H1 (cell line): Measurements from ENCODE around the gene SCN10A. TPM values are rescaled to one million over a fixed set of nuclear protein-coding genes. Genes with fewer than 3 reads are reported as not detected.

Source experiments
- CTCF ChIA-PET: fragments of 300-600 bp; sonication (Branson Sonifier 250); formaldehyde crosslinking; loops from one replicate; lab custom pipeline; 2021; ENCODE audit not compliant: partially characterized antibody; lab: Charles Lee
- POLR2A ChIA-PET: fragments of 300-600 bp; sonication (Branson Sonifier 250); formaldehyde crosslinking; loops from one replicate; lab custom pipeline; 2021; ENCODE audit warnings: inconsistent platforms; ENCODE audit not compliant: partially characterized antibody; lab: Charles Lee
- DNase-seq, 2 experiments: peaks; one replicate each; pipeline versions ENCODE4 v3.0.0 to v3.0.0-alpha.2; 2010 to 2022; ENCODE audit warnings: low spot score in 2 of 2, low read depth in 1 of 2, mixed read lengths in 1 of 2
- FAIRE-seq: peaks from 2 replicates; lab custom pipeline; 2011; peaks lifted over from hg19 to GRCh38; lab: Jason Lieb, UNC
- H2AFZ ChIP-seq: 2 replicates; pipeline ENCODE4 v1.8.1; 2012; ENCODE audit warnings: low read length, inconsistent platforms
- H2AK5ac ChIP-seq: 2 replicates; pipeline ENCODE4 v1.6.1; 2013; ENCODE audit warnings: low read depth, low read length
- H2BK120ac ChIP-seq: replicated peaks from 2 replicates; pipeline ENCODE3; 2013; ENCODE audit warnings: low read depth, low read length, inconsistent platforms
- H2BK12ac ChIP-seq: 2 replicates; pipeline ENCODE4 v1.6.1; 2013; ENCODE audit warnings: low read depth, low read length
- H2BK15ac ChIP-seq: 2 replicates; pipeline ENCODE4 v1.6.1; 2013; ENCODE audit warnings: low read length
- H2BK20ac ChIP-seq: 2 replicates; pipeline ENCODE4 v1.6.1; 2013; ENCODE audit warnings: low read length
- H2BK5ac ChIP-seq: 2 replicates; pipeline ENCODE4 v1.6.1; 2013; ENCODE audit warnings: low read depth, low read length
- H3K14ac ChIP-seq: 2 replicates; pipeline ENCODE4 v1.6.1; 2013; ENCODE audit warnings: inconsistent platforms; ENCODE audit not compliant: insufficient read length
- H3K18ac ChIP-seq: 2 replicates; pipeline ENCODE4 v1.6.1; 2013; ENCODE audit warnings: low read length; ENCODE audit errors: extremely low read depth
- H3K23ac ChIP-seq: 2 replicates; pipeline ENCODE4 v1.6.1; 2013; ENCODE audit warnings: inconsistent platforms; ENCODE audit not compliant: insufficient read length
- H3K23me2 ChIP-seq: 2 replicates; pipeline ENCODE4 v1.6.1; 2013; ENCODE audit warnings: low read depth, low read length
- H3K27ac ChIP-seq: 2 replicates; pipeline ENCODE4 v1.6.1; 2011; ENCODE audit warnings: low read depth, low read length, inconsistent platforms
- H3K27me3 ChIP-seq, 4 experiments: replicated peaks in 1 of 4; 1 replicate in 1 of 4; 2 replicates in 3 of 4; pipeline versions ENCODE4 v1.6.1 to v1.8.1; 2011 to 2013; ENCODE audit warnings: low read length in 3 of 4, mild to moderate bottlenecking in 3 of 4, inconsistent platforms in 2 of 4, mixed read lengths in 2 of 4, moderate library complexity in 1 of 4; ENCODE audit not compliant: control insufficient read depth in 3 of 4, insufficient read depth in 3 of 4; ENCODE audit errors: extremely low read depth in 1 of 4
- H3K36me3 ChIP-seq, 4 experiments: 2 replicates each; pipeline versions ENCODE4 v1.6.1 to v1.8.1; 2011 to 2013; ENCODE audit warnings: mild to moderate bottlenecking in 4 of 4, low read length in 3 of 4, moderate library complexity in 2 of 4, control low read depth in 1 of 4, inconsistent platforms in 1 of 4; ENCODE audit not compliant: insufficient read depth in 4 of 4, control insufficient read depth in 2 of 4
- H3K4ac ChIP-seq: replicated peaks from 2 replicates; pipeline ENCODE3; 2013; ENCODE audit warnings: low read length, low read depth, mixed read lengths, inconsistent platforms; ENCODE audit not compliant: insufficient read length
- H3K4me1 ChIP-seq, 4 experiments: replicated peaks in 1 of 4; 1 replicate in 1 of 4; 2 replicates in 3 of 4; pipeline versions ENCODE4 v1.6.1 to v1.8.1; 2011 to 2013; ENCODE audit warnings: low read length in 3 of 4, inconsistent platforms in 2 of 4, mixed read lengths in 1 of 4; ENCODE audit not compliant: insufficient read depth in 4 of 4, control insufficient read depth in 3 of 4
- H3K4me2 ChIP-seq, 2 experiments: 2 replicates each; pipeline versions ENCODE4 v1.6.1 to v1.8.1; 2011 to 2013; ENCODE audit warnings: low read depth in 2 of 2, low read length in 2 of 2, control low read depth in 1 of 2, inconsistent platforms in 1 of 2, mild to moderate bottlenecking in 1 of 2; ENCODE audit not compliant: insufficient read depth in 1 of 2
- H3K4me3 ChIP-seq, 4 experiments: fragments of 200-600, 300-600 bp in 1 of 4; sonication (generic), shearing (Covaris generic), sonication (Bioruptor Twin) in 1 of 4; 2 replicates each; pipeline versions ENCODE4 v1.5.1 to v1.8.1; 2011 to 2016; ENCODE audit warnings: low read length in 4 of 4, low read depth in 3 of 4, control low read depth in 2 of 4, inconsistent platforms in 2 of 4, mild to moderate bottlenecking in 2 of 4, mixed read lengths in 1 of 4, moderate library complexity in 1 of 4; ENCODE audit not compliant: insufficient read depth in 2 of 4; ENCODE audit errors: extremely low read depth in 1 of 4
- H3K56ac ChIP-seq: replicated peaks from 2 replicates; pipeline ENCODE3; 2013; ENCODE audit warnings: low read depth, mild to moderate bottlenecking, mixed read lengths, low read length, inconsistent platforms; ENCODE audit not compliant: insufficient read length
- H3K79me1 ChIP-seq: 2 replicates; pipeline ENCODE4 v1.6.1; 2013; ENCODE audit warnings: low read depth, low read length, control low read depth
- H3K79me2 ChIP-seq, 2 experiments: 2 replicates each; pipeline versions ENCODE4 v1.6.1 to v1.8.1; 2012 to 2013; ENCODE audit warnings: low read length in 2 of 2, mild to moderate bottlenecking in 2 of 2, inconsistent platforms in 1 of 2; ENCODE audit not compliant: insufficient read depth in 2 of 2, control insufficient read depth in 1 of 2
- H3K9ac ChIP-seq, 4 experiments: replicated peaks in 1 of 4; 1 replicate in 1 of 4; 2 replicates in 3 of 4; pipeline versions ENCODE4 v1.6.1 to v1.8.1; 2011 to 2013; ENCODE audit warnings: low read depth in 3 of 4, low read length in 3 of 4, control low read depth in 2 of 4, mild to moderate bottlenecking in 2 of 4, moderate library complexity in 2 of 4, inconsistent platforms in 1 of 4; ENCODE audit errors: extremely low read depth in 1 of 4
- H3K9me3 ChIP-seq, 2 experiments: 2 replicates each; pipeline versions ENCODE4 v1.6.1 to v1.8.1; 2012 to 2013; ENCODE audit warnings: mild to moderate bottlenecking in 2 of 2, moderate library complexity in 2 of 2, control low read depth in 1 of 2, inconsistent platforms in 1 of 2, low read depth in 1 of 2, low read length in 1 of 2, mixed read lengths in 1 of 2; ENCODE audit not compliant: insufficient read depth in 2 of 2
- H4K20me1 ChIP-seq, 2 experiments: replicated peaks in 1 of 2; 2 replicates each; pipeline versions ENCODE3 to v1.8.1; 2011 to 2013; ENCODE audit warnings: inconsistent platforms in 2 of 2, low read length in 2 of 2, mild to moderate bottlenecking in 1 of 2; ENCODE audit not compliant: insufficient read depth in 2 of 2, control insufficient read depth in 1 of 2
- H4K5ac ChIP-seq: 2 replicates; pipeline ENCODE4 v1.6.1; 2013; ENCODE audit warnings: low read length, low read depth, mixed read lengths, inconsistent platforms; ENCODE audit not compliant: insufficient read length
- H4K8ac ChIP-seq: 2 replicates; pipeline ENCODE4 v1.8.0; 2013; ENCODE audit warnings: mild to moderate bottlenecking, moderate library complexity, low read length, inconsistent platforms; ENCODE audit not compliant: insufficient read depth; ENCODE audit errors: extremely low read depth
- H4K91ac ChIP-seq: replicated peaks from 2 replicates; pipeline ENCODE3; 2013; ENCODE audit warnings: low read length, mixed read lengths, inconsistent platforms; ENCODE audit not compliant: insufficient read length
- ASH2L ChIP-seq: fragments of 200-600, 300-600 bp; sonication (generic); IDR thresholded peaks from one replicate; pipeline ENCODE4 v1.7.1; 2017; ENCODE audit warnings: low read length
- BRCA1 ChIP-seq: IDR thresholded peaks from 2 replicates; pipeline ENCODE4 v1.6.1; 2012; ENCODE audit warnings: low read depth, low read length, improper control_type of control experiment
- RNF2 ChIP-seq: fragments of 200-900, 300-1000 bp; sonication (generic); IDR thresholded peaks from 2 replicates; pipeline ENCODE4 v1.7.1; 2016; ENCODE audit warnings: borderline replicate concordance, low read depth, mild to moderate bottlenecking, antibody characterized with exemption, low read length; ENCODE audit not compliant: poor library complexity, severe bottlenecking; ENCODE audit errors: missing control alignments
- WGBS, 2 experiments: shearing (Covaris generic) in 1 of 2; methylation state at CpG; one replicate each; pipeline versions ENCODE4 v1.1.6 to v1.1.7; 2013 to 2015; ENCODE audit warnings: low lambda C conversion rate in 2 of 2, mixed read lengths in 2 of 2, inconsistent platforms in 1 of 2, low coverage in 1 of 2, missing lambda C conversion rate in 1 of 2; ENCODE audit not compliant: insufficient replicate concordance in 2 of 2, insufficient coverage in 1 of 2, insufficient read length in 1 of 2; ENCODE audit errors: extremely low coverage in 1 of 2, missing lambda C conversion rate in 1 of 2; 5-methylcytosine and 5-hydroxymethylcytosine counted together
- polyA plus RNA-seq, 7 experiments: library from polyadenylated mRNA; depleted of rRNA in 3 of 7; stranded (reverse) in 5 of 7; unstranded in 2 of 7; fragments of >200 nt in 5 of 7; fragments of 200-250 nt in 2 of 7; gene quantifications; 1 replicate in 5 of 7; 2 replicates in 1 of 7; 4 replicates in 1 of 7; pipeline versions ENCODE4 v1.2.1 to v1.2.3, GENCODE V29; 2011 to 2013; ENCODE audit warnings: missing spikeins in 2 of 7, mixed read lengths in 2 of 7
- total RNA-seq: library from RNA; stranded (reverse); fragmentation: NEBNext Ultra II Directional; extraction: Animal tissue kit (Norgen Biotek cat#: 25700); gene quantifications from 2 replicates; pipeline ENCODE4 v1.2.1, GENCODE V29; 2021

Gene SCN10A
- total and polyA plus RNA-seq, 2 of the 8 experiments (the other 6 are each of a cell fraction or from before 2014, with no cell fraction given) = not detected

DNA sequence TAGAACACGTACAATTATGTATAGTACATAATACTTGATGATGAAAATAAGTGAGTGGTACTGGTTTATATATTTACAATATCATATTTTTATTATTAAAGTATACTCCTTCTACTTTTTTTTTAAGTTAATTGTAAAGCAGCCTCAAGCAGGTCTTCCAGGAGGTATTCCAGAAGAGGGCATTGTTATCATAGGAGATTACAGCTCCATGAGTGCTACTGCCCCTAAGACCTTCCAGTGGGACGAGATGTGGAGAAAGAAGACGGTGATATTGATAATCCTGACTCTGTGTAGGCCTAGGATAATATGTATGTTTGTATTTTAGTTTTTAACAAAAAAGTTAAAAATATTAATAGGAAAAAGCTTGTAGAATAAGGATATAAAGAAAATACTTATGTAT, 126.2 kb downstream of the SCN10A start:
- Histone ChIP-seq H2BK120ac (no peak overlapping the region), H3K23ac (no peak overlapping the region), H3K4me1 (no peaks in the 10 kb centered on the region), H3K9me3 (no peaks in the 10 kb centered on the region), H4K20me1 (no peaks in the 10 kb centered on the region), H3K4ac (no peak overlapping the region), H2AK5ac (no peak overlapping the region), H3K27ac (no peak overlapping the region), H3K36me3 (no peaks in the 10 kb centered on the region), H3K9ac (no peak overlapping the region), H3K14ac (no peak overlapping the region), H3K27me3 (no peaks in the 10 kb centered on the region), H3K4me3 (no peak overlapping the region), H2BK15ac (no peak overlapping the region), H2AFZ (no peak overlapping the region), H3K23me2 (no peaks in the 10 kb centered on the region), H4K91ac (no peak overlapping the region), H2BK12ac (no peak overlapping the region), H4K5ac (no peak overlapping the region), H3K79me2 (no peaks in the 10 kb centered on the region), H2BK5ac (no peak overlapping the region), H3K18ac (no peak overlapping the region), H3K79me1 (no peaks in the 10 kb centered on the region), H4K8ac (no peak overlapping the region), H3K4me2 (no peak overlapping the region), H2BK20ac (no peak overlapping the region), H3K56ac (no peak overlapping the region)
- WGBS, 2 experiments = 96% methylated on average over 3 of the region's 3 CpGs; no CpG with 5 or more reads in 1 of the 2 experiments
- FAIRE-seq = no peak
- no peak for TF ChIP-seq RNF2
- no peak for TF ChIP-seq ASH2L
- TF ChIP-seq BRCA1 = no peak
- DNase-seq = no peak
- ChIA-PET CTCF (interaction anchor here (0.6 to 3.7 kb wide), 5 partner anchors 18 to 154 kb away, joined by 3 to 18 read pairs (median 3); no protein-coding TSS in a partner anchor), POLR2A (interaction anchor here (0.6 kb wide), 1 partner anchor 276 kb away, joined by 3 read pairs; no protein-coding TSS in a partner anchor)
